Urinary bladder (tissue), 4 donors: ENCODE results near the gene NALF2. TPM values are rescaled to one million over a fixed set of nuclear protein-coding genes. Genes with fewer than 3 reads are reported as not detected.

Experiments used
- DNase-seq: peaks from one replicate; pipeline ENCODE4 v3.0.0-alpha.2; 2015; ENCODE audit errors: extremely low spot score
- H3K27ac ChIP-seq: one replicate; pipeline ENCODE4 v1.5.1; 2013; ENCODE audit warnings: low read depth, mild to moderate bottlenecking, moderate library complexity
- H3K36me3 ChIP-seq: one replicate; pipeline ENCODE4 v1.6.1; 2013; ENCODE audit warnings: mild to moderate bottlenecking, moderate library complexity; ENCODE audit not compliant: insufficient read depth
- H3K4me1 ChIP-seq: one replicate; pipeline ENCODE4 v1.6.1; 2013; ENCODE audit warnings: mild to moderate bottlenecking, moderate library complexity; ENCODE audit not compliant: insufficient read depth
- H3K4me3 ChIP-seq: one replicate; pipeline ENCODE4 v1.5.1; 2013; ENCODE audit warnings: low read depth, low read length
- WGBS: extraction: QIAGEN DNeasy Blood & Tissue Kit; methylation state at CpG from one replicate; pipeline ENCODE4 v1.1.7; 2013; 5-methylcytosine and 5-hydroxymethylcytosine counted together
- polyA plus RNA-seq: library from polyadenylated mRNA; stranded (reverse); fragments of 200-250 nt; gene quantifications from one replicate; pipeline ENCODE4 v1.2.3, GENCODE V29; 2013
- total RNA-seq: library from RNA; depleted of rRNA; stranded (reverse); fragments of >200 nt; gene quantifications from one replicate; pipeline ENCODE4 v1.2.3, GENCODE V29; 2014
- donor health status: healthy with polysubstance abuse.
- donor health status: healthy.

The NALF2 gene
- total RNA-seq, result 0.16 TPM
- 0.13 TPM for polyA plus RNA-seq

DNA sequence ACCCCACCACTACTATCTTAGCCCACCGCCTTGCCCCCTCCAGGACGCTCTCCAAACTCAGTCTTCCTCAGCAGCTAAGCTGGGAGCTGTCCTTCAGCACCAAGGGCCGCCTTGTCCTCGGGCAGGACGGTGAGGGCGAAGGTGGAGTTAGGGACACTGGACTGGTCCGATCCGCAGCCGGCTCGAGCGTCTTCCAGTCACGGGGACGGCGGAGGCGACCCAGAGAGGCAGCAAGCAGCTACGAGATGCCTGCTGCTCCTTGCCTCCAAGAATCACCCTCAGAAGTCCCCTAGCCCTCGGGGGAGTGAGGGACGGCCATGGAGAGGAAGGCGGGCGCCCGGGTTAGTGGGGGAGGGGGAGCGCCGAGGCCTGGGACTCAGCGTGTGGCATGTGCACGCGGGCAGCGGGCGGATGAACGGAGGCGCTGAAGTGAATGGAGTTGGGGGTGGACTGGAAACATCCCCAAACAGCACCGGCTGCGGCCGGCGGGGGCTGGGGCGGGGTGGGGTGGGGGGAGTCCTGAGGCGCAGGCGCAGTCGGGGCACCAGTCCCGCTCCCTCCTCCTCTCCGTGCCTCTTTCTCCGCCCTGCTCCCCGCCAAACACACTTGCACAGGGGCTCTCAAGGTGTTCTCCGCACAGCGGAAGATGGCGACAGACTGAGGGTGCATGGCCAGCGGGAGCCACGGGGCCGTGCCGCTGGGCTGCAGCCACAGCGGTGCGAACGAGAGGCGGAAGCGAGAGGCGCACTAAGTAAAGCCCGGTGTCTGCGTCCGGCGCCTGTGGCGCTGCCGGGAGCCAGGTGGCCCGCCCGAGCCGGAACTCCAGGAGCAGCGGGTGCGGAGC is at the start of gene NALF2:
Gene NALF2 (plus strand): TSS at position 545 of the 844 bp plus-strand sequence. CDS start 957 bp downstream, outside the sequence.
- no peak for DNase-seq
- peak within 1 kb of the TSS; percentile 46 for H3K4me3 ChIP-seq
- WGBS, result under 1% methylated on average over 65 of the region's 66 CpGs
- H3K36me3 ChIP-seq, result no peaks in the 10 kb centered on the region
- H3K27ac ChIP-seq, result no peak within 1 kb of the TSS
- H3K4me1 ChIP-seq, result no peaks in the 10 kb centered on the region

DNA sequence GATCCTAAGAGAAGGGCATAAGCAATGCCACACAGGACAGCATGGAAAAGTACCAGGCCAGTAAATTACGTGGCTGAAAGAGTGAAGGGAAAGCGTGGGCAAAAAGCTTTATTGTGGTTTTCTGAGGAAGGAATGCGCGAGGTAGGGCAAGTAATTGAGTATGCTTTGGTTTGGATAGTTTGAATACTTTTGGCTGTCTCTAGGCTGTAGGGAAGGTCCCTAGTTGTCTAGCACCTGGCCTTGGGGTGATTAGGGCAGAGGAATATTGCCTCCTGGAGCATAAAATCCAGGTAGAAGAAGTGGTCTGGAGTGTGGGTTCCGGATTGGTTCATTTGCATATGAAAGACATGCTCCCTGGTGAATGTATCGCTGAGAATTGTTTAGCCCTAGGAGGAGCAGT is 46.4 kb upstream of the NALF2 start:
- H3K36me3 ChIP-seq, result no peaks in the 10 kb centered on the region
- 81% methylated on average over 6 of the region's 6 CpGs for WGBS
- no peak overlapping the region for H3K27ac ChIP-seq
- H3K4me1 ChIP-seq, result no peaks in the 10 kb centered on the region
- H3K4me3 ChIP-seq, result no peak overlapping the region
- no peak for DNase-seq

DNA sequence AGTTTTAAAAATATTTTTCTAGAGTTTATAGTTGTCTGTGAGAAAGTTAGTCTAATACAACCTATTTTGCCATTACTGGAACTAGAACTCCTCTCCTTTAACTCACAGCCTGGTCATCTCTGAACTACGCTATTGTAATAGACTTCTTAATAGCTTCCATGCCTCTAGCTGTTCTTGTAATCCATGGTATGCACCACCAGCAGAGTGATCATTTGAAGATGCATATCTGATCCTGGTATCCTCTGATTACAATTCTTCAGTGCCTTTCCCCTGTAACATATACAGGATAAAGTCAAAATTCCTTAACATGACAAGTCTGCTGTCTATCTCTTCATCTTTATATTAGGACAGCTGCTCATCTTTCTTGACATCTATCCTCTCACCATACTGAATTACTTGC is 37.6 kb upstream of the NALF2 start:
- 68% methylated on average over 1 of the region's 1 CpG for WGBS
- Histone ChIP-seq H3K4me1 (no peaks in the 10 kb centered on the region), H3K4me3 (no peak overlapping the region), H3K27ac (no peak overlapping the region), H3K36me3 (no peaks in the 10 kb centered on the region)
- DNase-seq, result no peak

DNA sequence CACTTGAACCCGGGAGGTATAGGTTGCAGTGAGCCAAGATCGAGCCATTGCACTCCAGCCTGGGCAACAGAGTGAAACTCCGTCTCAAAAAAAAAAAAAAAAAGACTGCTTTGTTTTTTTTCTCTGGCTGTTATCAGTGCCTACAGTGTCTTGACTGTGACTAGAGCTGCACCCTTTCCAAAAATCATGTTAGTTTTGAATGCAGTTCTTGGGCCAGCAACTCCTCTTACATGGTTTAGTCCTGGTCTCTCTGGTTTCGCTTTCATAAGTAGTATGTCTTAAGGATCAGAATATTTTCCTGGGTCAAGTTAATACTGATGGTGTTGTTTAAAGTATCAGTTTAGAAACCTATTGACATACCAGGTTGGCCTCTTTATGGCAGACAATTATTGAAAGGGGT is 34.2 kb upstream of the NALF2 start:
- no peak overlapping the region for H3K4me3 ChIP-seq
- no peak for DNase-seq
- WGBS, result 71% methylated on average over 4 of the region's 4 CpGs
- no peaks in the 10 kb centered on the region for H3K4me1 ChIP-seq
- H3K36me3 ChIP-seq, result no peaks in the 10 kb centered on the region
- H3K27ac ChIP-seq, result no peak overlapping the region

DNA sequence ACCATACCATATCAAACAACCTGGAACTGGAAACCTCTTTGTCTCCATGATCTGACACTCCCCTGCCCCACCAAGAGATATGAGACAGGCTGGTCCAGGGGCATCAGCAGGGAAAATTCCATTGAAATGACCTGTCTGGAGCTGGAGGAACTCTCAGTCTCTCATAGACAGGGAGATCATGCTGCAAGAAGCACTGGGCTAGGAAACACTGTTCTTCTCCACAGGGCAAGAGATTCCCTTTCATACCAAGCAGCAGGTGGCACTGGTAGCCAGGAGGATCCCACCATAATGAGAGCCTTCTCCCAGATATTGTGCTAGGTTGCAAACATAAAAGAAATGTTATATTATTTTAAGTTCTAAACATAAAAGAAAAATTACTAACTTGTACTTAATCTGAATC is 14.5 kb upstream of the NALF2 start:
- no peak overlapping the region for H3K4me3 ChIP-seq
- H3K4me1 ChIP-seq, result no peaks in the 10 kb centered on the region
- DNase-seq, result no peak
- no peak overlapping the region for H3K27ac ChIP-seq
- no peaks in the 10 kb centered on the region for H3K36me3 ChIP-seq

DNA sequence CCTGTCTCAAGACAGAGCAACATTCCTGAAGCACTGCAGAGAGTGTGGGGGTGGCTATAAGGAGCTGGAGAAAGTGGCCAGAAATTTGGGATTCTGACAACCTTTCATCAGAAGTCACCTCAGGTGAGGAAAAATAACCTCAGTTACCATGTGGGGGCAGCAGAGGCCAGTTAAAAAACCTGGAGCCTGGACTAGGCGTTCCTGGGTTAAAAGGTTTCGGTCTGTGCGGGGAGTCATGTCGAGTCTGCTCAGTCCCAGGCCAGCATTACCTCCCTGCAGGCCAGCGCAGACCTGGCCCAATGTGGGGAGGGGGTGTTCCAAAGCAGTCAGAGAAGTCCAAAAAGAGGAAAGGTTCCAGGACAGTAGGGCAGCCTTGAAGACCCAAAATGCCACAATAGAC is 10.9 kb upstream of the NALF2 start:
- no peak overlapping the region for H3K4me3 ChIP-seq
- WGBS, result 10% methylated on average over 5 of the region's 5 CpGs
- no peaks in the 10 kb centered on the region for H3K36me3 ChIP-seq
- H3K4me1 ChIP-seq, result no peaks in the 10 kb centered on the region
- no peak overlapping the region for H3K27ac ChIP-seq
- no peak for DNase-seq

DNA sequence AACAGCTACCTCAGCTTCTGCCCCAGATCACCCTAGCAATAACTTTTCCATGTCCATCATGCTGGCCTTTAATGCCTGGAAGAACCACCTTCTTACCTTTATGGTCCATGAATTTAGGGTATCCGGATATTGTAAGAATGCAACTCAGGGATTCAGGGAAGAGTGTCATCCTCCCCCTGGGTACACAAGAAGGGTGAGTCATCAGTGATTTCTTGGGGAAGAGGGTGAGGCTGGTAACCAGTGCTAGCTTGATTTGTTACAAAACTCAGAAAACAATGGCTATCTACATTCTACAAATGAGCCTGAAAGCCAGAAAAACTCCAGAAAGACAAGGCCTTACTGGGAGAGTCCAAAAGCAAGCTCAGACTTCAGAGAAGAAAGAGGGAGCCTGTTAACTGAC is 10.4 kb upstream of the NALF2 start:
- H3K4me3 ChIP-seq, result no peak overlapping the region
- no peaks in the 10 kb centered on the region for H3K4me1 ChIP-seq
- no peaks in the 10 kb centered on the region for H3K36me3 ChIP-seq
- no peak overlapping the region for H3K27ac ChIP-seq
- WGBS, result 86% methylated on average over 1 of the region's 1 CpG
- no peak for DNase-seq

DNA sequence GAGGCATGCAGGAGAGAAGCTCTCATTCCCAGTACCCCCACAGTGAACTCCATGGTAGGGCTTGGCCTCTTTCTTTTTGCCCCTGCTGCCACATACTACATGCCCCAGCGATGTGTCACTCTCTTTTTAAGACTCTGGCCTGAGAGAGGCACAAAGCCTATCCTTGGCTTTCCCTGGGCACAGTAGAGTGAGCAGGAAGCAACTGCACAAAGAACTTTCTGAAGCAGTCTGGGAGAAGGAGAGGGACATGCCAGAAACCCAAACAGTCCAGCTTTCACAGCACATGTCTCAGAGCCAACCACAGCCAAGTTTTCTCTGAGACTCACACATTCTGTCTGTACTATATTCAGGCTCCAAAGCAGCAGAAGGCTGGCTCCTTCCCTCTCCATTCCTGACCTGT is 7.9 kb upstream of the NALF2 start:
- no peak for DNase-seq

DNA sequence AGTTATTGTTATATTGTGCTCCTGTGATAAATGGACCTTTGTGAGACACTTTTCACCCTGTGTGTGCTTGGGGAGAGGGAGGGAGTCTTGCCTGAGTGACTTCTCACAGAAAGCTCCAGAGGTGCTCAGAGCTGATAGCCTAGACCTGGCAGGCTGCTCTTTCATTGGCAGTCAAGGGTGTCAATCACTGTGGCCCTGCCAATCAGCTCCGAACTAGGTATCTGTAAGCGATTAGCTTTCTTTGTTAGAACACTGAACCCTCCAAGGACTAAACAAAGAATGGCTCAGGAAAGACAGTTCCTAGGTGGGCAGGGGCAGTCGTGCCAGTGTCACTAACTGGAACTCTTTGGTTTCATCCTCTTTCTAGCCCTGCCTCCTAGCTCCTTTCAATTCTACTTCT is 2.7 kb upstream of the NALF2 start:
- no peak overlapping the region for H3K4me3 ChIP-seq
- H3K4me1 ChIP-seq, result no peaks in the 10 kb centered on the region
- H3K36me3 ChIP-seq, result no peaks in the 10 kb centered on the region
- WGBS, result 43% methylated on average over 3 of the region's 3 CpGs
- H3K27ac ChIP-seq, result no peak overlapping the region
- DNase-seq, result no peak

More for the DNA sequence above, 7.9 kb upstream of the NALF2 start:
- Histone ChIP-seq H3K36me3 (no peaks in the 10 kb centered on the region), H3K4me1 (no peaks in the 10 kb centered on the region), H3K4me3 (no peak overlapping the region), H3K27ac (no peak overlapping the region)
- WGBS, result 59% methylated on average over 1 of the region's 1 CpG

DNA sequence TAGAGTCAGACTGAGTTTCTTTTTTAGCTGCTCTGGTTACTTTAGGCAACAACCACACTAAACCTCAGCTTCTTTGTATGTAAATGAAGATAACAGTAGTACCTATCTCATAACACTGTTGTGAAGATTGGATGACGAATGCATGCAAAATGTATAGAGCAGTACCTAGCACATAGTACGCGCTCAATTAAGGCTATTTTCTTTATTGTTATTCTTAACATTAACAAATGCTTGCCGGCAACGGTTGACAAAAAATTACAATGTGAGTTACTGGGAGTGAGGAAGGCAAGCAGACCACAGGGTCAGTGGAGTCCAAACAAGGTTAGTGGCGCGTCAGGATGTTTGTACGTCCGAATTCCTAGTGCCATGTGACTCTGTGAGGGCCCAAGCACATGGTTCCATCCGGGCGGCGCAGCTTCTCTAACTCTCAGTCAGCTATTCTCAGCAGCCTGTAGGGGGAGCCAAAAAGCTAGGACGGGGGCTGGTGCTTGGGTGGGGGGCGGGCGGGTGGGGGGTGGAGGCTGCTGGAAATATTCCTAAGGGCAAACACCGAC is 821 bp upstream of the NALF2 start:
- Histone ChIP-seq H3K4me1 (no peaks in the 10 kb centered on the region), H3K4me3 (no peak overlapping the region), H3K27ac (no peak overlapping the region), H3K36me3 (no peaks in the 10 kb centered on the region)
- DNase-seq, result no peak
- 25% methylated on average over 16 of the region's 16 CpGs for WGBS

DNA sequence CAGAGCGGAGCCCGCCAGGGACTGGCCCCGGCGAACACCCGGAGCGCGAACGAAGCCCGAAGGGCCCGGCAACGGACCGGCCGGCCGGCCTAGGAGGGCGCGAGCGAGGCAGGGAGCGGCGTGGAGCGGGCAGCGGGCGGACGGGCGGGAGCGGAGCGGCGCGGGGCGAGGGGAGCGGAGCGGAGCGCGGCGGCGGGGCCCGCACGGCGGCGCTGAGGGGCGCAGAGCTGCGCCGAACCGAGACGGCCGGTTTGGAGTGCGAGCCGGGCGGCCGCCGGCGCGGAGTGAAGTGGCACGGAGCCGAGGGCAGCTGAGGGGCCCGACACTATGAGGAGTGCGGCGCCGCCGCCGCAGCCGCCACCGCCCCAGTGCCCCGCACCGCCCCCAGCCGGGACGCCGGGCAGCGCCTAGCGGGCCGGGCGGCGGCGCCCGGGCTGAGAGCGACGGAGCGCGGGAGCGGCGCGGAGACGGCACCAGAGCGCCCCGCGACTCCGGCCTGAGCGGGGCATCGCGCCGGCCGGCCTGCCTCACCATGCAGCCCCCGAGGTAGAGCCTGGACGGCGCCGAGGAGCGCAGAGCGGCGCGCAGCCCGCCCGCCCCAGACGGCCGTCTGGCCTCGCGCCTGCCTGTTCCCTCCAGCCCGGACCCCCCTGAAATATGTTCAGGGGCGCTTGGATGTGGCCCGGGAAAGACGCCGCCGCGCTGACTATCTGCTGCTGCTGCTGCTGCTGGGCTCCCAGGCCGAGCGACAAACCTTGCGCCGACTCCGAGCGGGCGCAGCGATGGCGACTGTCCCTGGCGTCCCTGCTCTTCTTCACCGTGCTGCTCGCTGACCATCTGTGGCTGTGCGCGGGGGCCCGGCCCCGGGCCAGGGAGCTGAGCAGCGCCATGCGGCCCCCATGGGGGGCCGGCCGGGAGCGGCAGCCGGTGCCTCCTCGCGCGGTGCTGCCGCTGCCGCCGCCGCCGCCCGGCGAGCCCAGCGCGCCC is 793 bp downstream of the NALF2 start:
- WGBS, result under 1% methylated on average over 122 of the region's 146 CpGs
- no peak overlapping the region for H3K27ac ChIP-seq
- no peaks in the 10 kb centered on the region for H3K4me1 ChIP-seq
- peak overlapping the region; percentile 46 for H3K4me3 ChIP-seq
- H3K36me3 ChIP-seq, result no peaks in the 10 kb centered on the region
- no peak for DNase-seq

DNA sequence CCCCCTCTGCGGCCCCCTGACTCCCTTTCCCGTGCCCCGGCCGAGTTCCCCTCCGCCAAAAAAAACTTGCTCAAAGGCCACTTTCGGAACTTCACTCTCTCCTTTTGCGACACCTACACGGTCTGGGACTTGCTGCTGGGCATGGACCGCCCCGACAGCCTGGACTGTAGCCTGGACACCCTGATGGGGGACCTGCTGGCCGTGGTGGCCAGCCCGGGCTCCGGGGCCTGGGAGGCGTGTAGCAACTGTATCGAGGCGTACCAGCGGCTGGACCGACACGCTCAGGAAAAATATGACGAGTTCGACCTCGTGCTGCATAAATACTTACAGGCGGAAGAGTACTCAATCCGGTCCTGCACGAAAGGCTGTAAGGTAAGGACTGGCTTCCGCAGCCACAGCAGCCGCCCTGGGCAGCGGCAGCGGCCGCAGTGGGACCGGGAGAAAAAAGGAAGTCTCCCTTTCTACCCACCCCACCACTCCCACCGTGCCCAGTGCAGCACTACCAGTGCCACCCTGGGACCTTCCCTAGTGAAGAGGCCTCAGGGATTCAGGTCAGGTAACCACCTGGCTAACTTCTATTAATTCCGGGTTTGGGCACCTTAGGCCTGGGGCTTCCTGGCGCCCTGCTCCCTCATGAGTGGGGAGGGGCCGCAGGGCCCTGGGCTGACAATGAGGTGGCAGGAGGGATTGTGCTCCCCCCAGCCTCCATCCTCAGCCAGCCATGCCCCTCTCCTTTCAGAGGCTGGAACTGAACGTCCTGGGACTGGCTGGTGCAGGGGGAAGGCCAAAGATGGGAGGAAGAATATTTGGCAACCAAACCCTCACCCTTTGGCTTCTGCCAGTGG is 1.9 kb downstream of the NALF2 start:
- Histone ChIP-seq H3K4me1 (no peaks in the 10 kb centered on the region), H3K27ac (no peak overlapping the region), H3K4me3 (no peak overlapping the region), H3K36me3 (no peaks in the 10 kb centered on the region)
- WGBS, result 10% methylated on average over 36 of the region's 36 CpGs
- no peak for DNase-seq
